Spleen (tissue), 11 donors: ENCODE data around the gene TENM4. TPM values are rescaled to one million over a fixed set of nuclear protein-coding genes. Genes with fewer than 3 reads are reported as not detected.

ENCODE experiments used
- DNase-seq: peaks from one replicate; pipeline ENCODE4 v3.0.0-alpha.2; 2020
- H3K27ac ChIP-seq, 8 donors: fragments of 200-600 bp; sonication (generic) in 7 of 8; 1 replicate in 4 of 8; 2 replicates in 4 of 8; pipeline versions ENCODE4 v1.5.0 to v1.8.0; 2016 to 2021; ENCODE audit warnings: inconsistent platforms in 4 of 8, mild to moderate bottlenecking in 4 of 8, moderate library complexity in 1 of 8
- H3K27me3 ChIP-seq, 7 donors: fragments of 200-600 bp; sonication (generic) in 6 of 7; replicated peaks in 1 of 7; 1 replicate in 4 of 7; 2 replicates in 3 of 7; pipeline versions ENCODE4 v1.5.0 to v1.8.0; 2016 to 2021; ENCODE audit warnings: inconsistent platforms in 3 of 7, mild to moderate bottlenecking in 1 of 7
- H3K36me3 ChIP-seq, 6 donors: fragments of 200-600 bp; sonication (generic) in 5 of 6; 1 replicate in 4 of 6; 2 replicates in 2 of 6; pipeline versions ENCODE4 v1.5.0 to v1.8.0; 2016 to 2021; ENCODE audit warnings: inconsistent platforms in 2 of 6
- H3K4me1 ChIP-seq, 6 donors: fragments of 200-600 bp; sonication (generic) in 5 of 6; 1 replicate in 3 of 6; 2 replicates in 3 of 6; pipeline versions ENCODE4 v1.5.0 to v1.8.0; 2016 to 2021; ENCODE audit warnings: inconsistent platforms in 3 of 6
- H3K4me3 ChIP-seq, 8 donors: fragments of 200-600 bp; sonication (generic) in 7 of 8; 1 replicate in 4 of 8; 2 replicates in 4 of 8; pipeline versions ENCODE4 v1.5.0 to v1.8.0; 2016 to 2021; ENCODE audit warnings: inconsistent platforms in 4 of 8, mild to moderate bottlenecking in 4 of 8, moderate library complexity in 2 of 8
- H3K9me3 ChIP-seq, 8 donors: fragments of 200-600 bp; sonication (generic) in 7 of 8; 1 replicate in 4 of 8; 2 replicates in 4 of 8; pipeline versions ENCODE4 v1.5.0 to v1.8.0; 2016 to 2021; ENCODE audit warnings: inconsistent platforms in 4 of 8
- POLR2A ChIP-seq, 3 donors: fragments of 450-650 bp; IDR thresholded peaks; one replicate each; pipeline ENCODE4 v1.5.1; 2017; ENCODE audit warnings: antibody characterized with exemption in 3 of 3, mild to moderate bottlenecking in 1 of 3
- POLR2AphosphoS5 ChIP-seq, 3 donors: sonication (generic); formaldehyde crosslinking; IDR thresholded peaks; one replicate each; pipeline ENCODE4 v1.5.1; 2017; ENCODE audit warnings: antibody characterized with exemption in 3 of 3
- WGBS, 5 donors: extraction: QIAGEN DNeasy Blood & Tissue Kit in 3 of 5; methylation state at CpG; one replicate each; pipeline versions ENCODE4 v1.1.5 to v1.1.7; 2013 to 2018; 5-methylcytosine and 5-hydroxymethylcytosine counted together
- intact Hi-C: fragments of 100-400 bp; cut with DNase I; formaldehyde crosslinking; loops from one replicate; pipeline ENCODE4 v1.15.0; 2023; ENCODE audit warnings: low total_unique reads
- polyA plus RNA-seq, 3 donors: library from polyadenylated mRNA; stranded (reverse); fragments of 200-250 nt; gene quantifications; one replicate each; pipeline ENCODE4 v1.2.1, GENCODE V29; 2013
- total RNA-seq, 7 donors: library from RNA; depleted of rRNA in 3 of 7; stranded (reverse); fragments of >200 nt in 3 of 7; fragmentation: NEBNext Ultra II Directional in 4 of 7; extraction: Animal tissue kit (Norgen Biotek cat#: 25700) in 4 of 7; gene quantifications; one replicate each; pipeline versions ENCODE4 v1.1.0 to v1.2.1, GENCODE V29; 2016 to 2021
- TF ChIP-seq, protein P1 (sequence below), 11 experiments: fragments of 200-600 bp in 7 of 11; fragments of 450-650 bp in 4 of 11; sonication (generic) in 4 of 11; IDR thresholded peaks in 8 of 11; conservative IDR thresholded peaks in 3 of 11; 1 replicate in 7 of 11; 2 replicates in 4 of 11; pipeline versions ENCODE4 v1.4.0 to v1.8.0; 2016 to 2021; ENCODE audit warnings: antibody characterized with exemption in 11 of 11, inconsistent platforms in 4 of 11, mild to moderate bottlenecking in 1 of 11
- donor health status: healthy with polysubstance abuse.
- donor health status: DM: no; HTN: no; CAD: no; lungs with moderate emphysema.
- donor health status: DM: no; HTN: no; CAD: no.
- donor health status: Bipolar disorder and iron deficiency.
- donor health status: healthy.
- donor health status: DM: no; HTN: no; CAD: no.
- donor health status: DM: yes; HTN: yes; CAD: no.

Gene TENM4
- total and polyA plus RNA-seq, 10 donors, result 0.09 to 4.5 (median 1.2) TPM

DNA sequence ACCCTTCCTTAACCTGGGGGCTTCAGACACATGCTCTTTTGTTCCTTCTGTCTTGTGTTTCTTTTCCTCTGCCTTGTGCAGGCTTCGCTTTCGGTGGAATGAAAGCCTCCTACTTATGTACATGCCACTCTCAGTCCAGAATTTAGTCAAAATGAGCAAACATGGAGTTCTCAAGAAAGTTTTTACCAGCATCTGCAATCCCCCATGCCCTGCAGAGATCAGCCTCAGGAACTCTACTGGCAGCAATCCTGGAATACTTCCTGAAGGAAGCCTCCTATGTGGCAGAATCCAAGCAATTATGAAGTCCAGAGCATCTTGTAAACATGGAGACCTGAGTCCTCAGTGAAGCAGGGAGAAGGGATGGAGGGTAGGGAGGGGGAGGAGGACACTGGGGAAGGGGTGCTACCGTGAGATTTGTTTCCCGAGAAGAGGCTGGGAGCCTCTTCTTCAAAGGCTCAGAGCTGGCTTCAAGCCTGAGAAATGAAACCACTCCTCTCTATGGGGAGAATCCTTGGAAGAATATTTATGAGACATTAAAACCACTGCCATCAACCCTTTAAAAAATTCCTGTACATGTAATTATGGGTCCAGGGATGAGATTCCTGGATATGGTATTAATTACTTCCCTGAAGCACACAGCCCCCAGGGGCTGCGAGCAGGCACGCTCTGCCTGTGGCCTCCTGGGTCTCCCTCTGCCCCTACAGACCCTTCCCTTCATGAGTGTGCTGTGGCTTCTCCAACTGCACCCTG lies 58.4 kb downstream of the TENM4 start:
- H3K4me1 ChIP-seq, result peaks cover 0 to 6% (median 0%) of the 10 kb centered on the region in 6 donors
- H3K4me3 ChIP-seq, result no peak overlapping the region
- no peak overlapping the region for H3K27ac ChIP-seq
- TF ChIP-seq POLR2A (IDR thresholded peaks at IDR 0.05) (no peak), POLR2AphosphoS5 (IDR thresholded peaks at IDR 0.05) (no peak)
- TF ChIP-seq, protein P1, sequence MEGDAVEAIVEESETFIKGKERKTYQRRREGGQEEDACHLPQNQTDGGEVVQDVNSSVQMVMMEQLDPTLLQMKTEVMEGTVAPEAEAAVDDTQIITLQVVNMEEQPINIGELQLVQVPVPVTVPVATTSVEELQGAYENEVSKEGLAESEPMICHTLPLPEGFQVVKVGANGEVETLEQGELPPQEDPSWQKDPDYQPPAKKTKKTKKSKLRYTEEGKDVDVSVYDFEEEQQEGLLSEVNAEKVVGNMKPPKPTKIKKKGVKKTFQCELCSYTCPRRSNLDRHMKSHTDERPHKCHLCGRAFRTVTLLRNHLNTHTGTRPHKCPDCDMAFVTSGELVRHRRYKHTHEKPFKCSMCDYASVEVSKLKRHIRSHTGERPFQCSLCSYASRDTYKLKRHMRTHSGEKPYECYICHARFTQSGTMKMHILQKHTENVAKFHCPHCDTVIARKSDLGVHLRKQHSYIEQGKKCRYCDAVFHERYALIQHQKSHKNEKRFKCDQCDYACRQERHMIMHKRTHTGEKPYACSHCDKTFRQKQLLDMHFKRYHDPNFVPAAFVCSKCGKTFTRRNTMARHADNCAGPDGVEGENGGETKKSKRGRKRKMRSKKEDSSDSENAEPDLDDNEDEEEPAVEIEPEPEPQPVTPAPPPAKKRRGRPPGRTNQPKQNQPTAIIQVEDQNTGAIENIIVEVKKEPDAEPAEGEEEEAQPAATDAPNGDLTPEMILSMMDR (IDR thresholded peaks at IDR 0.05 in 8 of 11, conservative IDR thresholded peaks at IDR 0.05 in 3 of 11), result no peak
- intact Hi-C loops, result no loop called here
- DNase-seq, result no peak
- H3K27me3 ChIP-seq, result peaks cover 0 to 17% (median 0%) of the 10 kb centered on the region in 7 donors
- 58 to 76% (median 69%) methylated on average over 6 of the region's 6 CpGs for WGBS, 5 donors
- H3K36me3 ChIP-seq, result no peaks in the 10 kb centered on the region
- H3K9me3 ChIP-seq, result no peaks in the 10 kb centered on the region

- H3K4me1 ChIP-seq, result no peaks in the 10 kb centered on the region
- TF ChIP-seq, protein P1 (IDR thresholded peaks at IDR 0.05 in 8 of 11, conservative IDR thresholded peaks at IDR 0.05 in 3 of 11), result no peak
- no peak for TF ChIP-seq POLR2AphosphoS5 (IDR thresholded peaks at IDR 0.05)
- intact Hi-C loops, result no loop called here
- H3K27me3 ChIP-seq, result peaks cover 0 to 17% (median 0%) of the 10 kb centered on the region in 7 donors
- H3K4me3 ChIP-seq, result no peak overlapping the region
- H3K27ac ChIP-seq, result no peak overlapping the region
- 41 to 57% (median 52%) methylated on average over 3 of the region's 3 CpGs for WGBS, 5 donors
- no peaks in the 10 kb centered on the region for H3K36me3 ChIP-seq
- H3K9me3 ChIP-seq, result no peaks in the 10 kb centered on the region
- DNase-seq, result no peak
These were observed 59.8 kb downstream of the TENM4 start for GRCh38 chr11:79381036-79381435.

- no peak for DNase-seq
- TF ChIP-seq POLR2AphosphoS5 (IDR thresholded peaks at IDR 0.05) (no peak), POLR2A (IDR thresholded peaks at IDR 0.05) (no peak)
- TF ChIP-seq, protein P1 (IDR thresholded peaks at IDR 0.05 in 8 of 11, conservative IDR thresholded peaks at IDR 0.05 in 3 of 11), result no peak
- H3K27me3 ChIP-seq, result peaks cover 0 to 5% (median 0%) of the 10 kb centered on the region in 7 donors
- no peak overlapping the region for H3K27ac ChIP-seq
- intact Hi-C loops, result no loop called here
- H3K4me3 ChIP-seq, result no peak overlapping the region
- 72 to 80% (median 73%) methylated on average over 2 of the region's 2 CpGs for WGBS, 5 donors
- H3K4me1 ChIP-seq, result no peaks in the 10 kb centered on the region
- no peaks in the 10 kb centered on the region for H3K36me3 ChIP-seq
- H3K9me3 ChIP-seq, result no peaks in the 10 kb centered on the region
These were observed 63.4 kb downstream of the TENM4 start for GRCh38 chr11:79377406-79377805.

GRCh38 chr11:79375818-79376550 lies 64.8 kb downstream of the TENM4 start:
- no peak overlapping the region for H3K27ac ChIP-seq
- 58 to 69% (median 66%) methylated on average over 3 of the region's 3 CpGs for WGBS, 5 donors

More at GRCh38 chr11:79375818-79376550, 64.8 kb downstream of the TENM4 start:
- H3K9me3 ChIP-seq, result no peaks in the 10 kb centered on the region
- H3K4me1 ChIP-seq, result no peaks in the 10 kb centered on the region
- H3K36me3 ChIP-seq, result no peaks in the 10 kb centered on the region
- intact Hi-C loops, result no loop called here
- H3K27me3 ChIP-seq, result peaks cover 0 to 7% (median 0%) of the 10 kb centered on the region in 7 donors
- TF ChIP-seq POLR2AphosphoS5 (IDR thresholded peaks at IDR 0.05) (no peak), POLR2A (IDR thresholded peaks at IDR 0.05) (no peak)
- TF ChIP-seq, protein P1 (IDR thresholded peaks at IDR 0.05 in 8 of 11, conservative IDR thresholded peaks at IDR 0.05 in 3 of 11), result no peak
- no peak for DNase-seq
- no peak overlapping the region for H3K4me3 ChIP-seq
